ENCODE data around the gene HMGB4.

DNA sequence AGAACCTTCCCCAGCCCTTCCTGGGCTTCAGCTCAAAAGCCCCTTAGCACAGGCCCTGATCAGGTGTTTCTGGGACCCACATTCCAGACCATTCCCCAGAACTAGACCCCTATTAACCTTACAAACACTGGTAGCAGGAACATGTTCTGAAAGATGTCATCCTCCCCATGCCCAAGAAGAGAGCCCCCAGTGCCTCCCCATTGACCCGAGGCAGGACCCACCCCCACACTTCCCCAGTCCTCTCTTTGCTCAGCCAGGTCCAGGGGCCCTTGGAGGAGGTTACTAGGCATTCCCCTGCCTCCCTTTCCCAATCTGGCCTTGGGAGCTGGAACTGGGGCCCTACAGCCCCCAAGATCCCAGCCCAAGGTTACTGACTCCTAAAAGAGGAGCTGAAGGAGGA lies 38.9 kb upstream of the HMGB4 start:
- TF ChIP-seq, protein P1, sequence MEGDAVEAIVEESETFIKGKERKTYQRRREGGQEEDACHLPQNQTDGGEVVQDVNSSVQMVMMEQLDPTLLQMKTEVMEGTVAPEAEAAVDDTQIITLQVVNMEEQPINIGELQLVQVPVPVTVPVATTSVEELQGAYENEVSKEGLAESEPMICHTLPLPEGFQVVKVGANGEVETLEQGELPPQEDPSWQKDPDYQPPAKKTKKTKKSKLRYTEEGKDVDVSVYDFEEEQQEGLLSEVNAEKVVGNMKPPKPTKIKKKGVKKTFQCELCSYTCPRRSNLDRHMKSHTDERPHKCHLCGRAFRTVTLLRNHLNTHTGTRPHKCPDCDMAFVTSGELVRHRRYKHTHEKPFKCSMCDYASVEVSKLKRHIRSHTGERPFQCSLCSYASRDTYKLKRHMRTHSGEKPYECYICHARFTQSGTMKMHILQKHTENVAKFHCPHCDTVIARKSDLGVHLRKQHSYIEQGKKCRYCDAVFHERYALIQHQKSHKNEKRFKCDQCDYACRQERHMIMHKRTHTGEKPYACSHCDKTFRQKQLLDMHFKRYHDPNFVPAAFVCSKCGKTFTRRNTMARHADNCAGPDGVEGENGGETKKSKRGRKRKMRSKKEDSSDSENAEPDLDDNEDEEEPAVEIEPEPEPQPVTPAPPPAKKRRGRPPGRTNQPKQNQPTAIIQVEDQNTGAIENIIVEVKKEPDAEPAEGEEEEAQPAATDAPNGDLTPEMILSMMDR (IDR thresholded peaks at IDR 0.05), result no peak
- TF ChIP-seq, protein P2, sequence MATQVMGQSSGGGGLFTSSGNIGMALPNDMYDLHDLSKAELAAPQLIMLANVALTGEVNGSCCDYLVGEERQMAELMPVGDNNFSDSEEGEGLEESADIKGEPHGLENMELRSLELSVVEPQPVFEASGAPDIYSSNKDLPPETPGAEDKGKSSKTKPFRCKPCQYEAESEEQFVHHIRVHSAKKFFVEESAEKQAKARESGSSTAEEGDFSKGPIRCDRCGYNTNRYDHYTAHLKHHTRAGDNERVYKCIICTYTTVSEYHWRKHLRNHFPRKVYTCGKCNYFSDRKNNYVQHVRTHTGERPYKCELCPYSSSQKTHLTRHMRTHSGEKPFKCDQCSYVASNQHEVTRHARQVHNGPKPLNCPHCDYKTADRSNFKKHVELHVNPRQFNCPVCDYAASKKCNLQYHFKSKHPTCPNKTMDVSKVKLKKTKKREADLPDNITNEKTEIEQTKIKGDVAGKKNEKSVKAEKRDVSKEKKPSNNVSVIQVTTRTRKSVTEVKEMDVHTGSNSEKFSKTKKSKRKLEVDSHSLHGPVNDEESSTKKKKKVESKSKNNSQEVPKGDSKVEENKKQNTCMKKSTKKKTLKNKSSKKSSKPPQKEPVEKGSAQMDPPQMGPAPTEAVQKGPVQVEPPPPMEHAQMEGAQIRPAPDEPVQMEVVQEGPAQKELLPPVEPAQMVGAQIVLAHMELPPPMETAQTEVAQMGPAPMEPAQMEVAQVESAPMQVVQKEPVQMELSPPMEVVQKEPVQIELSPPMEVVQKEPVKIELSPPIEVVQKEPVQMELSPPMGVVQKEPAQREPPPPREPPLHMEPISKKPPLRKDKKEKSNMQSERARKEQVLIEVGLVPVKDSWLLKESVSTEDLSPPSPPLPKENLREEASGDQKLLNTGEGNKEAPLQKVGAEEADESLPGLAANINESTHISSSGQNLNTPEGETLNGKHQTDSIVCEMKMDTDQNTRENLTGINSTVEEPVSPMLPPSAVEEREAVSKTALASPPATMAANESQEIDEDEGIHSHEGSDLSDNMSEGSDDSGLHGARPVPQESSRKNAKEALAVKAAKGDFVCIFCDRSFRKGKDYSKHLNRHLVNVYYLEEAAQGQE (IDR thresholded peaks at IDR 0.05; ENCODE audit: insufficient read depth in 1 of 2, low read depth in 2 of 2, low read length in 1 of 2), result no peak
- no peak for TF ChIP-seq SIN3A (IDR thresholded peaks at IDR 0.05; ENCODE audit: borderline replicate concordance, insufficient read depth, low read depth, low read length)
- no peak for TF ChIP-seq POLR2AphosphoS5 (IDR thresholded peaks at IDR 0.05; ENCODE audit: low read depth, low read length)
